ENCODE measurements around the gene NVL. TPM values are rescaled to one million over a fixed set of nuclear protein-coding genes. Genes with fewer than 3 reads are reported as not detected.
"Not testable (repeated sequence)": the region's sequence is repeated elsewhere in the genome, so short reads cannot be mapped to it uniquely, and the experiment has no call there.

NVL gene
- 35.5 TPM for total RNA-seq

- DNase-seq (ENCODE audit: low spot score in 2 of 2): peak; percentile 73 to 77
- no peak for FAIRE-seq
These were observed at the start of gene NVL for GRCh38 chr1:224329842-224330753. NVL (minus strand) TSS chr1:224330172; CDS start chr1:224330127, 45 bp downstream.

- FAIRE-seq (no peak), DNase-seq (ENCODE audit: low spot score in 2 of 2) (no peak)
These were observed 49.1 kb upstream of the NVL start for GRCh38 chr1:224378855-224379631.

- no peak for FAIRE-seq
These were observed 47.7 kb upstream of the NVL start for GRCh38 chr1:224377676-224378006.

GRCh38 chr1:224375059-224375458 lies 45.1 kb upstream of the NVL start:
- FAIRE-seq: no peak

More at GRCh38 chr1:224377676-224378006, 47.7 kb upstream of the NVL start:
- DNase-seq (ENCODE audit: low spot score in 2 of 2): no peak

GRCh38 chr1:224373008-224373590 lies 43.1 kb upstream of the NVL start:
- FAIRE-seq (no peak), DNase-seq (ENCODE audit: low spot score in 2 of 2) (no peak)

More at GRCh38 chr1:224375059-224375458, 45.1 kb upstream of the NVL start:
- no peak for DNase-seq (ENCODE audit: low spot score in 2 of 2)

GRCh38 chr1:224368409-224368808 lies 38.4 kb upstream of the NVL start:
- no peak for DNase-seq (ENCODE audit: low spot score in 2 of 2)
- no peak for FAIRE-seq

- DNase-seq (ENCODE audit: low spot score in 2 of 2): no peak
- FAIRE-seq: no peak
These were observed 29.2 kb upstream of the NVL start for GRCh38 chr1:224359207-224359606.

- DNase-seq (ENCODE audit: low spot score in 2 of 2) (no peak), FAIRE-seq (no peak)
These were observed 28.3 kb upstream of the NVL start for GRCh38 chr1:224358237-224358636.

GRCh38 chr1:224357626-224358124 lies 27.7 kb upstream of the NVL start:
- FAIRE-seq (no peak), DNase-seq (ENCODE audit: low spot score in 2 of 2) (peak in 1 of 2 donors; percentile 38)

GRCh38 chr1:224356685-224357625 lies 27.0 kb upstream of the NVL start, which contains the start of gene CNIH4:
CNIH4 (plus strand) TSS chr1:224356879; CDS start chr1:224356925, 46 bp downstream.
- FAIRE-seq (peak; percentile 57), DNase-seq (ENCODE audit: low spot score in 2 of 2) (peak; percentile 87 to 94)

GRCh38 chr1:224353975-224354925 lies 24.3 kb upstream of the NVL start:
- DNase-seq (ENCODE audit: low spot score in 2 of 2) (no peak), FAIRE-seq (no peak)

GRCh38 chr1:224352436-224353085 lies 22.6 kb upstream of the NVL start:
- FAIRE-seq; DNase-seq (ENCODE audit: low spot score in 2 of 2): not testable (repeated sequence)

GRCh38 chr1:224349716-224350115 lies 19.7 kb upstream of the NVL start:
- FAIRE-seq; DNase-seq (ENCODE audit: low spot score in 2 of 2): not testable (repeated sequence)

GRCh38 chr1:224348137-224348536 lies 18.2 kb upstream of the NVL start:
- FAIRE-seq: no peak

GRCh38 chr1:224343679-224344078 lies 13.7 kb upstream of the NVL start:
- FAIRE-seq (no peak), DNase-seq (ENCODE audit: low spot score in 2 of 2) (no peak)

More at GRCh38 chr1:224348137-224348536, 18.2 kb upstream of the NVL start:
- no peak for DNase-seq (ENCODE audit: low spot score in 2 of 2)

- FAIRE-seq; DNase-seq (ENCODE audit: low spot score in 2 of 2): not testable (repeated sequence)
These were observed 10.7 kb upstream of the NVL start for GRCh38 chr1:224340453-224341384.

Measured in frontal cortex (tissue), 4 donors.